ENCODE data around the gene EXOC6. TPM values are rescaled to one million over a fixed set of nuclear protein-coding genes. Genes with fewer than 3 reads are reported as not detected.

Gene EXOC6
- total RNA-seq, 1 experiment from 2014 or later, result 17.0 TPM

DNA sequence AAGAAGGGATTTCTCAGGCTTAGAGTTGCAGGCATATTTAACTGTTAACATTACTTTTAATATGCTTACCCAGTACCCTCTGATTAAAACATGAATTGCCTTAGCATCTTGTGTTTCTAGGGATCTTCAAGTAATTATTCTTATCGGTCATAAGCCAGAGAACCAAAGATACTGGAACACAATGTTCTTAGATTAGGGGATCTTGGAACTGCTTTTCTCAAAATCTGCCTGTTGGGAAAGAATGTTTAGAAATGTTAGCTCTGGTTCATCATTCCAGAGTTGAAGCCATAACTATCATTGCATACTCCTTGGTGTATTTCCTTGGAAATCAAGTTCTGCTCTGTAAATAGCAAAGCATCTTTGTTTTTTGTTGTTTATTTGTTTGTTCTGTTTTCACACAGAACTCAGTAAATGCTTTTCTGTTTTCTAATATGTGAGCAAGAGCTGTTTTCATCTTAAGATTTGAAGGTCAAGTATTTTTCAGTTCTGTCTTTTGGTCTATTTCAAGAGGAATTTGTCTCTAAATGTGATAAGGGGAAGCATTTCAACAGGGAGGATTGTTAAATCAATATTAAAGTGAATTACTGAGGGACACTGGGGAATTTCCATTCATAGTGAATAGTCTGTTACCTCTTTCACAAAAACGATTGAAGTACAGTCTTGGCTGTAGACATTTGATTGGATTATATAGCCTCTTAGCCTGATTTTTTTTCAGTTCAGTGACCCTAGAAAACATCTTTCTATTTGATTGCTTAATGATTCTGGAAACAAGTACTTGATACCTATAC, 109.1 kb downstream of the EXOC6 start:
- Histone ChIP-seq H3K4me3 (ENCODE audit: low read depth in 2 of 2, low read length in 2 of 2) (no peak overlapping the region), H3K4me1 (ENCODE audit: control insufficient read depth, insufficient read depth, low read length) (no peaks in the 10 kb centered on the region), H3K9me3 (ENCODE audit: control insufficient read depth, insufficient read depth, low read depth, low read length) (no peaks in the 10 kb centered on the region), H3K27ac (ENCODE audit: low read length) (no peak overlapping the region), H3K27me3 (ENCODE audit: control insufficient read depth, insufficient read depth, low read length) (no peaks in the 10 kb centered on the region), H3K36me3 (ENCODE audit: control insufficient read depth, insufficient read depth, low read length) (no peaks in the 10 kb centered on the region)
- no TSS peak for BruUV-seq (replicated peaks)
- CTCF ChIA-PET, result no interaction called here
- ATAC-seq (no peak), DNase-seq (ENCODE audit: low read depth, low spot score) (no peak)
- TF ChIP-seq, protein P1, sequence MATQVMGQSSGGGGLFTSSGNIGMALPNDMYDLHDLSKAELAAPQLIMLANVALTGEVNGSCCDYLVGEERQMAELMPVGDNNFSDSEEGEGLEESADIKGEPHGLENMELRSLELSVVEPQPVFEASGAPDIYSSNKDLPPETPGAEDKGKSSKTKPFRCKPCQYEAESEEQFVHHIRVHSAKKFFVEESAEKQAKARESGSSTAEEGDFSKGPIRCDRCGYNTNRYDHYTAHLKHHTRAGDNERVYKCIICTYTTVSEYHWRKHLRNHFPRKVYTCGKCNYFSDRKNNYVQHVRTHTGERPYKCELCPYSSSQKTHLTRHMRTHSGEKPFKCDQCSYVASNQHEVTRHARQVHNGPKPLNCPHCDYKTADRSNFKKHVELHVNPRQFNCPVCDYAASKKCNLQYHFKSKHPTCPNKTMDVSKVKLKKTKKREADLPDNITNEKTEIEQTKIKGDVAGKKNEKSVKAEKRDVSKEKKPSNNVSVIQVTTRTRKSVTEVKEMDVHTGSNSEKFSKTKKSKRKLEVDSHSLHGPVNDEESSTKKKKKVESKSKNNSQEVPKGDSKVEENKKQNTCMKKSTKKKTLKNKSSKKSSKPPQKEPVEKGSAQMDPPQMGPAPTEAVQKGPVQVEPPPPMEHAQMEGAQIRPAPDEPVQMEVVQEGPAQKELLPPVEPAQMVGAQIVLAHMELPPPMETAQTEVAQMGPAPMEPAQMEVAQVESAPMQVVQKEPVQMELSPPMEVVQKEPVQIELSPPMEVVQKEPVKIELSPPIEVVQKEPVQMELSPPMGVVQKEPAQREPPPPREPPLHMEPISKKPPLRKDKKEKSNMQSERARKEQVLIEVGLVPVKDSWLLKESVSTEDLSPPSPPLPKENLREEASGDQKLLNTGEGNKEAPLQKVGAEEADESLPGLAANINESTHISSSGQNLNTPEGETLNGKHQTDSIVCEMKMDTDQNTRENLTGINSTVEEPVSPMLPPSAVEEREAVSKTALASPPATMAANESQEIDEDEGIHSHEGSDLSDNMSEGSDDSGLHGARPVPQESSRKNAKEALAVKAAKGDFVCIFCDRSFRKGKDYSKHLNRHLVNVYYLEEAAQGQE (IDR thresholded peaks at IDR 0.05; ENCODE audit: insufficient read depth in 1 of 2, low read depth in 2 of 2, low read length in 1 of 2), result no peak
- intact Hi-C loops (cut with micrococcal nuclease; ENCODE audit: unreplicated experiment) (no loop called here), in situ Hi-C loops (cut with HindIII; ENCODE audit: low pct_unique_long_range_greater_than_20kb, low sequenced_read_pairs) (no loop called here)
- POLR2A ChIA-PET, result no interaction called here

- TF ChIP-seq, protein P2, sequence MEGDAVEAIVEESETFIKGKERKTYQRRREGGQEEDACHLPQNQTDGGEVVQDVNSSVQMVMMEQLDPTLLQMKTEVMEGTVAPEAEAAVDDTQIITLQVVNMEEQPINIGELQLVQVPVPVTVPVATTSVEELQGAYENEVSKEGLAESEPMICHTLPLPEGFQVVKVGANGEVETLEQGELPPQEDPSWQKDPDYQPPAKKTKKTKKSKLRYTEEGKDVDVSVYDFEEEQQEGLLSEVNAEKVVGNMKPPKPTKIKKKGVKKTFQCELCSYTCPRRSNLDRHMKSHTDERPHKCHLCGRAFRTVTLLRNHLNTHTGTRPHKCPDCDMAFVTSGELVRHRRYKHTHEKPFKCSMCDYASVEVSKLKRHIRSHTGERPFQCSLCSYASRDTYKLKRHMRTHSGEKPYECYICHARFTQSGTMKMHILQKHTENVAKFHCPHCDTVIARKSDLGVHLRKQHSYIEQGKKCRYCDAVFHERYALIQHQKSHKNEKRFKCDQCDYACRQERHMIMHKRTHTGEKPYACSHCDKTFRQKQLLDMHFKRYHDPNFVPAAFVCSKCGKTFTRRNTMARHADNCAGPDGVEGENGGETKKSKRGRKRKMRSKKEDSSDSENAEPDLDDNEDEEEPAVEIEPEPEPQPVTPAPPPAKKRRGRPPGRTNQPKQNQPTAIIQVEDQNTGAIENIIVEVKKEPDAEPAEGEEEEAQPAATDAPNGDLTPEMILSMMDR (IDR thresholded peaks at IDR 0.05), result no peak
- TF ChIP-seq POLR2AphosphoS5 (IDR thresholded peaks at IDR 0.05; ENCODE audit: low read depth, low read length) (no peak), SIN3A (IDR thresholded peaks at IDR 0.05; ENCODE audit: borderline replicate concordance, insufficient read depth, low read depth, low read length) (no peak), TCF7L2 (IDR thresholded peaks at IDR 0.05; ENCODE audit: low read depth, low read length) (no peak)
- TF ChIP-seq, protein P1 (IDR thresholded peaks at IDR 0.05; ENCODE audit: insufficient read depth in 1 of 2, low read depth in 2 of 2, low read length in 1 of 2), result no peak
- POLR2A ChIA-PET, result no interaction called here
- intact Hi-C loops (cut with micrococcal nuclease; ENCODE audit: unreplicated experiment), result no loop called here
- no peaks in the 10 kb centered on the region for H3K36me3 ChIP-seq (ENCODE audit: control insufficient read depth, insufficient read depth, low read length)
- no peaks in the 10 kb centered on the region for H3K9me3 ChIP-seq (ENCODE audit: control insufficient read depth, insufficient read depth, low read depth, low read length)
- H3K4me1 ChIP-seq (ENCODE audit: control insufficient read depth, insufficient read depth, low read length), result no peaks in the 10 kb centered on the region
- in situ Hi-C loops (cut with HindIII; ENCODE audit: low pct_unique_long_range_greater_than_20kb, low sequenced_read_pairs), result no loop called here
- CTCF ChIA-PET, result no interaction called here
- no peak overlapping the region for H3K27ac ChIP-seq (ENCODE audit: low read length)
- DNase-seq (ENCODE audit: low read depth, low spot score), result no peak
- no TSS peak for BruUV-seq (replicated peaks)
- H3K27me3 ChIP-seq (ENCODE audit: control insufficient read depth, insufficient read depth, low read length), result no peaks in the 10 kb centered on the region
- no peak overlapping the region for H3K4me3 ChIP-seq (ENCODE audit: low read depth in 2 of 2, low read length in 2 of 2)
- no peak for ATAC-seq
These were observed 113.3 kb downstream of the EXOC6 start for GRCh38 chr10:92961638-92962037.
